ENCODE data around the gene SPATA2.

The SPATA2 gene

DNA sequence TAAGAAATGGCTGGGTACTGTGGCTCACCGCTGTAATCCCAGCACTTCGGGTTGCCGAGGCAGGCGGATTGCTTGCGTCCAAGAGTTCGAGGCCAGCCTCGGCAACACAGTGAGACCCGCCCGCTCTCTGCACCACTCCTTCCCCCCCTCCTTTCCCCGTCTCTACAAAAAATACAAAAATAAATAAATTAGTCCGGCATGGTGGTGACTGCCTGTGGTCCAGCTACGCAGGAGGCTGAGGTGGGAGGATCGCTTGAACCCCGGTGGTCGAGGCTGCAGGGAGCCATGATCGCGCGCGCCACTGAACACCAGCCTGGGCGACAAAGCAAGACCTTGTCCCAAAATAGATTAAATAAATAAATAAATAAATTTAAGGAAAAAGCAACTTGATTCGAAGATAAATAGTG lies 20.4 kb upstream of the SPATA2 start:
- no peak for DNase-seq (ENCODE audit: low read depth in 2 of 2)

DNA sequence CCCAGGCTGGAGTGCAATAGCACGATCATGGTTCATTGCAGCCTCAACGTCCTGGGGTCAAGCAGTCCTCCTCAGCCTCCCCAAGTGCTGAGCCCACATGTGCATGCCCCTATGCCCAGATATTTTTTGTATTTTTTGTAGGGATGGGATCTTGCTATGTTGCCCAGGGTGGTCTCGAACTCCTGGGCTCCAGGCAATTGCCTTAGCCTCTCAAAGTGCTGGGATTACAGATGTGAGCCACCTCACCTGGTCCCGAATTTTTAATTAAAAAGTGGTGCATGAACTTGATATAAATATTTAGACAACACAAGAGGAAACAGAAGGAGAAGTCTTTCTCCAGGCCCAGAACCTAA lies 13.8 kb upstream of the SPATA2 start:
- DNase-seq (ENCODE audit: low read depth in 2 of 2) = no peak

DNA sequence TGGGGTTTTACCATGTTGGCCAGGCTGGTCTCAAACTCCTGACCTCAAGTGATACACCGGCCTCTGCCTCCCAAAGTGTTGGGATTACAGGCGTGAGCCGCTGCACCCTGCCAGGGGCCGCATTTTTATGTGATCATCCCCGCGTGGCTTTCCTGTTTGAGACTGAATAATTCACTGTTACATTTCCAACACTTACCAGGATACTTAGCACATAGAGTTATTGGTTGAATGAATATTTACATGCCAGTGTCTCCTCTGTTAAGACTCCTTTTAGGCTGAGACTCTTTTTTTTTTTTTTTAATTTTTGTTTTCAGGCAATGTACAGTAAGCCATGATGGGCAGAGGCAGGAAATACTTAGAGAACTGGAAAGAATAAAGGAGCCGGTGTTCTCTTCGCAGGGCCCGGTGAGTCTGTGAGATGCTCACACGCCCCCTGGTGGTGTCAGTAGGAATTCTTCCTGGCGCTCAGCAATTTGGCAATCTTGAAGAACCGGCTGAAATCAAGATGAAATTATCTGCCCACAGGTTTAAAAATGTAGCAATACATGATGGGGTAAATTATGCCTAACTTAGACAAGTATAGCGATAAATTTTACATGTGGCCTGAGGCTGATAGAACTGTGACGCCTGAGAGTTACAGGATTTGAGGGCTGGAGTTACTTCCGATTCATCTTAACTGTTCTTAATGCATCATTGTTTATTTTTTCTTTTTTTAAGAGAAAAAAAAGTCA lies 13.2 kb upstream of the SPATA2 start:
- peak; percentile 73 to 76 for DNase-seq (ENCODE audit: low read depth in 2 of 2)

DNA sequence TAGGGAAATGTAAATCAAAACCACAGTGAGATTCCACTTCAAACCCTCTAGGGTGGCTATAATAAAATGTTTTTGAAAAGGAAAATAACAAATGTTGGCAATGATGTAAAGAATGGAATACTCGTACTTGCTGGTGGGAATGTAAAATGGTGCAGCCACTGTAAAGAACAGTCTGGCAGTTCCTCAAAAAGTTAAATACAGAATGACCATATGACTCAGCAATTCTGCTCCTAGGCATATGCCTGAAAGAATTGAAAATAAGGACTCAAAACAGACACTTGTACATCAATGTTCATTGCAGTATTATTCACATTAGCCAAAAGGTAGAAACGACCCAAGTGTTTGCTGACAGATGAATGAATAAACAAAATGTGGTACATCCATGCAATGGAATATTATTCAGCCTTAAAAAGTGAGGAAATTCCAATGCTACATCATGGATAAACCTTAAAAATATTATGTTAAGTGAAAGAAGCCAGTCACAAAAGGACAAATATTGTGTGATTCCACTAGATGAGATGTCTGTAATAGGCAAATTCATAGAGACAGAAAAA lies 10.6 kb upstream of the SPATA2 start:
- no peak for DNase-seq (ENCODE audit: low read depth in 2 of 2)

DNA sequence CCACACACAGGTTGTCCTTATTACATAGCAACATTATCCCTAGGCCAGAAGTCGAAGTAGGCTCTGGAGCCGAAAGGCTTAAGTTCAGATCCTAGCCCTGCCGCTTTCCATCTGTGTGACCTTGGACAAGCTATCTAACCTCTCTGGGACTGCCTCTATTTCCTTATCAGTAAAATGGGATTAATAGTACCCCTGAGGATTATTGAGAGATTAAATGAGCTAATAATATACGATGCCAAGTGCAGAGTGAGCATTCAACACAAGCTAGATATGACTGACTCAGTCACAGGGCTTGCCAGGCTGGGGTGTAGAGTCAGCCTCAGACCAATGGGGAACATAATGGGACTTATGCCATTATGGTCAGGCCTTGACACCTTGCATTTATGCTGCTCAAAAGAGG lies 8.9 kb upstream of the SPATA2 start:
- DNase-seq (ENCODE audit: low read depth in 2 of 2) = no peak

DNA sequence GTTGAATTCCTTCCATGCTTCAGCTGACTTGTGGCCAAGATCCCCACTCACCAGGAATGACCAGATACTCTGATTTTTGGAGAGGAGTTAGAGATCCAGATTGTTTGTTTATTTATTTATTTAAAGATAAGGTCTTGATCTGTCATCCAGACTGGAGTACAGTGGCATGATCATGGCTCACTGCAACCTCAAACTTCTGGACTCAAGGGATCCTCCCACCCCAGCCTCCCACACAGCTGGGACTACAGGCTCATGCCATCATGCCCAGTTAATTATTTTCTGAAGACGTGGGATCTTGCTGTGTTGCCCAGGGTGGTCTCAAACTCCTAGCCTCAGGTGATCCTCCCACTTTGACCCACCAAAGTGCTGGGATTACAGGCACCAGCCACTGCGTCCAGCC lies 4.1 kb upstream of the SPATA2 start:
- DNase-seq (ENCODE audit: low read depth in 2 of 2) = no peak

DNA sequence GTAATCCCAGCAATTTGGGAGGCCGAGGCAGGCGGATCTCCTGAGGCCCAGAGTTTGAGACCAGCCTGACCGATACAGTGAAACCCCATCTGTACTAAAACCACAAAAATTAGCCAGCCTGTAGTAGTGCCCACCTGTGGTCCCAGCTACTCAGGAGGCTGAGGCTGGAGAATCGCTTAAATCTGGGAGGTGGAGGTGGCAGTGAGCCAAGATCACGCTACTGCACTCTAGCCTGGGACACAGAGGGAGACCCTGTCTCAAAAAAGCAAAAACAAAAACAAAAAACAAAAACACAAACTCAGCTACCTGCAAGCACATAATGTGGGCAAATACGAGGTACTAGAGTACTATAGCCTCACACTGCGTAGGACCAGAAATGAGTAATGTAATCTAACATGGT lies 3.7 kb upstream of the SPATA2 start:
- DNase-seq (ENCODE audit: low read depth in 2 of 2) = no peak

DNA sequence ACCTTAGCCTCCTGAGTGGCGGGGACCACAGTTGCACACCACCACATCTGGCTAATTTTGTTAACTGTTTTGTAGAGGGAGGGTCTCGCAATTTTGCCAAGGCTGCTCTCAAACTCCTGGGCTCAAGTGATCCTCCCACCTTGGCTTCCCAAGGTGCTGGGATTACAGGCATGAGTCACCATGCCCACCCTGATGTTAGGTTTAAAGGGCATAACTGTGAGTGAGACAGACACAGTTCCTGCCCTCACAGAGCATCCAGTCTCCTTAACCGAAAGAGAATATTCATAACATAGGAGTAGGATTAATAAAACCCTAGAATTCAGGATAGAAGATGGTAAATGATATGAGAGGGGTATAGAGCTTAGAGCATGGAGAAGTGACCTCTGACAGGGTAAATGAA lies 3.1 kb upstream of the SPATA2 start:
- DNase-seq (ENCODE audit: low read depth in 2 of 2) = no peak

DNA sequence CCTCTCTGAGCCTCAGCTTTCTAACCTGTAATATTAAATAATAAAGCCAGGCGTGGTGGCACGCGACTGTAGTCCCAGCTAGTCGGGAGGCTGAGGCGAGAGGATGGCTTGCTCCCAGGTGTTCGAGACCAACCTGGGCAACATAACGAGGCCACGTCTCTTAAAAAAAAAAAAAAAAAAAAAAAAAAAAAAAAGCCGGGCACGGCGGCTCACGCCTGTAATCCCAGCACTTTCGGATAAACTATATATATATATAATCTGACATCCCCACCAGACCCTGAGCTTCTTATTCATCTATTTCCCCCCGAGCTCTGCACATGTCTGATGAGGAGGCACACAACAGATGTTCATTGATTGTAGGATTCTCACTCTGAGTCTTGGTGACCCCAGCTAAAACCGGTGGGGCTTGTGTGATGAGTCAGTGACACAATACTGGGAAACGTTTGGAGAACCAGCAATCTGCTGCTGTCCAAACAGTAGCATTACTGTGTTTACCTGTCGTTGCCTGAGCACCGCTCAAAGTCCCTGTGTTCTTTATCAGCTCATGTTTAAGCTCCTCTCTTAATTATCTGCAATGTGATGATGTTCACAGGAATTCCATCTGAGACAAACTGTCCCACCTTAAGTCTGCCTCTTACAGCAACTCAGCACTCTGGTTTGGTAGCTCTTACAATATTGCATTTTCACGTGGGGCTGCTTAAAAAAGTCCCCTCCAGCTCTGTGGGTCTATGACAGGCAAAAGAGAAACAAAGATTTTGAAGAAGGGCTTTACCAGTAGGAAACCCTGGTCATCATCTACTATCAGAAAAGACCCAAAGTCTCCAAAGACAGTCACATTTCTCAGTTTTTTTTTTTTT lies 1.0 kb upstream of the SPATA2 start:
- peak in 1 of 2 donors; percentile 16 for DNase-seq (ENCODE audit: low read depth in 2 of 2)

DNA sequence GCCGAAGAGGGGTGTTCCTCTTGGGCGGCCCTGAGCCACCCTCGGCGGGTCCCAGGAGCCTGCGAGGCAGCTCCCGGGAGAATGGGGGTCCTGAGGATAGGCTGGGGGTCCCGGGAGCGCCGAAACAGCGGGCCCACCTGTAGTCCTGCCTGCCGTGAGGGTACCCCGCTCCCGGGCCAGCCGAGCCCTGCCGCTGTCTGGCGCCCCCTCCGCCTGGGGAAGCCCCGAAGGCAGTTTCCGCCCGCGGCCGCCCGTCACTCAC lies 280 bp downstream of the SPATA2 start:
- DNase-seq (ENCODE audit: low read depth in 2 of 2) = no peak

DNA sequence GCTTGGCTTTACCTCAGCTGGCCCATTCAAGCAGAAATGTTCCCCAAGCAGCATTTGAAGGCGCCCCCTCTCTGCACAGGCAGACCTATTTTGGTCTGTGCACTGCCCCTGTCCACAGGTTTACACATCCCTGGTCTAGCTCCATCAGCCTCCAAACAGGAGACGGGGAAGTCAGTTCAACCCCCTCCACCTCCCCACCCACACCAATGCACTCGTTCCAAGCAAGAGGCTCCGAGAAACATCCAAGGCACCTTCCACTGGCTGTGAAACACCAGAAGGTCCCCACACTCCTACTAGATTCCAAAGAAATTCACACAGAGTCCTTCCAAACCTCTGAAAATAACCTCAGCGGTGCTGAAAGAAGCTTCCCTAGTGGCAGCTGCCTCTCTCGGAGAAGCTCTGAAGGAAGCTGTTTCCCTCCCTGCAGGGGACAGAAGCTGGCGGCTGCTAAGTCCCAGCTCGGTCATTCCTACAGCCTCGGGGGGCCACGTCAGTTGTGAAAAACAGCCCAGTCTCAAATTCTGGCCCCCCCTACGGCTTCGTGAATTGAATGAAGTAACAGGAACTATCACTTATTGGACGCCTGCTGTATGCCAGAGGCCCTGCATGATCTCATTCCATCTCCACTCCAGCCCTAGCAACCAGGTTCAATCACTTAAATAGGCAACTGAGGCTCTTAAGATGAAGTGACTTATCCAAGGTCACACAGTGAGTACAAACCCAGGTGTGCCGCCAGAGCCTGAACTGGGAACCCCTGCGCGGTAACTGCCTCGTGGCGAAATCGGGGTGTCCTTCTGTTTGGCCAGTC lies 815 bp downstream of the SPATA2 start:
- no peak for DNase-seq (ENCODE audit: low read depth in 2 of 2)

DNA sequence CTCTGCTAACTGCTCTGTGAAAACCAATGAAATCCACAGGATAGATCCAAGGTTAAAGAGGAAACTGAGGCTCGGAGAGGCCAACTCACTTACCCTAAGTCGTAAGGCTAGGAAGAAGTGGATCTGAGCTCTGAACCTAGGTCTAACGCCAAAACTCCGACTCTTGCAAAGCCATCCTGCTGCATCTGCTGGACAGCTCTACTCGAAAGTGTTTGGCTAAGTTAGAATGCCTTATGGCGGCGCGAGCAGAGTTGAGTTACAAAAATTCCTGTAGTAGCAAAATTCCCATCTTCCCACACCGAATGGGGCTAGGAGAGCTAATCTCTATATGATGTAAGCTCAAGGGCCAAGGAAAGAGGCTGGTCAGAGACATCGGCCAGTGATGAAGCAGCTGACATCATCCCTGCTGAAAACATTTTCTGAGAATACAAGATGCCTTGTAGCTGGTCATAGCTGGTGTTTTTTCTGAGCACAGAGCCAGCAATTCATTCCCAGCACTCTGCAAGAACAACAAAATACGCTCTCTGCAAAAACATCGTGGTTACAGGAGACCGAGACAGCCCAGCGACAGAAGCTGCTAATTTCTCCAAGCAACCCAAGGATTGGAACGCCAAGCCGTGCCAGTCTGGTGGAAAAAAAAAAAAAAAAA lies 1.8 kb downstream of the SPATA2 start:
- no peak for DNase-seq (ENCODE audit: low read depth in 2 of 2)

DNA sequence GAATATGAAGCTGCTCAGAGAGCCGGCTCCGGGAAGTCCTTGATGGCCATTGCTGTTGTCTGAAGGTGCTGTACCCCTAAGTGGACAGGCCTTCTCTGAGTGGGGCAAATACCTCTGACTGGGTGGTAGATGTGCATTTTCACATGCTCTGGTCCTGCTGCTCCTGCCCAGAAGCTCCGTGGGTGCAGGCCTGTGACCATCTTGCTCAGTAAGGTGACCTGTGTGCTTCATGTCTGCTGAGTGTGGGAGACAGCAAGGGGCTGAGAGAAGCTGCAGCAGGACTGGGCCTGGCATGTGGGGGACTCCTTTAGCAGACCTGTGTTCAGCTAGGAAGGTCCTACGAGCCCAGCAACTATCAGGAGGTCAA lies 5.0 kb downstream of the SPATA2 start:
- DNase-seq (ENCODE audit: low read depth in 2 of 2) = no peak

DNA sequence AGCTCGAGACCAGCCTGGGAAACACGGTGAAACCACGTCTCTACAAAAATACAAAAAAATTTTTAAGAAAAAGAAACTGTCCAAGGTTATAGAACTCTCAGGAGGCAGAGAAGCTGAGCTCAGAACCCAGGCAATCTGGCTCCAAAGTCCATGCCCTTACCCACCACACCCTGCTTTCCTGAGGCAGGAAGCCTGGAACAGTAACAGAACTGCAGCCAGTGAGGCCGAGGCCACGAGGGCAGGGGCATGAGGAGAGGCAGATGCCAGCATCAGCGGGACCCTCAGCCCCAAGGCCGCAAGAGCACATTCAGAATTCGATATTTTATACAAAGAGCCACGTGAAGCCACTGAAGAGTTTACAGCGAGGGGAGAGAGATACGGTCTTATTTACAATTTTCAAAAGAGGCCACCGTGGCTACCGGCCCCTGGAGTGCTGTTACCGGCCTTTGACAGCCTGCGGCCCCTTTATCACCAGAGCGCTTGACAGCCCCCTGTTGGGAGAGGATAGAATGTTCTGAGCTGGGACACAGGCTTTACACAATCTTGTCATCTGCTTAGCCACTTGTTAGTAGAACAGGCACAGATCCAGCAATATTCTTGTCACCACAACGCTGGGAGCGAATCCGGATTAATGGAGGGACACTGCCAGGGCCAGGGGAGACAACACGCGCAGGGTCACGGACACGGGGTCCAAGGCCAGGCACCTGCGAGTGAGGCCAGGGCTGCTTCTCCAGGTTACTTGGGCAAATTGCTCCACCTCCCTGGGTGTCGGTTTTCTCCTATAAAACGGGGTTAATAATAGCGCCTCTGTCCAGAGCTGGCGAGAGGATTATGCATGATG lies 5.6 kb downstream of the SPATA2 start:
- DNase-seq (ENCODE audit: low read depth in 2 of 2) = no peak

DNA sequence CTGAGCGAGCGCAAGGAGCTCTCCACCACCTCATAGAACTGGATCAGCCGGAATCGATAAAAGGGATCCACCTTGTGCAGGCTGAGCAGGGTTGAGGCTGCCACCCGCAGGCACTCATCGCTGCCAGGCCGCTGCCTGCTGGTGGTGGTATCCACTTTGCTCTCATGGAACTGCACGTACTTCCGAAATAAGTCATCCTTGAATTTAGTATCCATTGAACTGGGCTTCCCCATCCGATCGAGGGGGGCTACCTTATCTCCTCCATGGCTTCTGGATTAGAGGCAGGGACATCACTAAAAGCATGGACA lies 7.1 kb downstream of the SPATA2 start:
- DNase-seq (ENCODE audit: low read depth in 2 of 2) = no peak

DNA sequence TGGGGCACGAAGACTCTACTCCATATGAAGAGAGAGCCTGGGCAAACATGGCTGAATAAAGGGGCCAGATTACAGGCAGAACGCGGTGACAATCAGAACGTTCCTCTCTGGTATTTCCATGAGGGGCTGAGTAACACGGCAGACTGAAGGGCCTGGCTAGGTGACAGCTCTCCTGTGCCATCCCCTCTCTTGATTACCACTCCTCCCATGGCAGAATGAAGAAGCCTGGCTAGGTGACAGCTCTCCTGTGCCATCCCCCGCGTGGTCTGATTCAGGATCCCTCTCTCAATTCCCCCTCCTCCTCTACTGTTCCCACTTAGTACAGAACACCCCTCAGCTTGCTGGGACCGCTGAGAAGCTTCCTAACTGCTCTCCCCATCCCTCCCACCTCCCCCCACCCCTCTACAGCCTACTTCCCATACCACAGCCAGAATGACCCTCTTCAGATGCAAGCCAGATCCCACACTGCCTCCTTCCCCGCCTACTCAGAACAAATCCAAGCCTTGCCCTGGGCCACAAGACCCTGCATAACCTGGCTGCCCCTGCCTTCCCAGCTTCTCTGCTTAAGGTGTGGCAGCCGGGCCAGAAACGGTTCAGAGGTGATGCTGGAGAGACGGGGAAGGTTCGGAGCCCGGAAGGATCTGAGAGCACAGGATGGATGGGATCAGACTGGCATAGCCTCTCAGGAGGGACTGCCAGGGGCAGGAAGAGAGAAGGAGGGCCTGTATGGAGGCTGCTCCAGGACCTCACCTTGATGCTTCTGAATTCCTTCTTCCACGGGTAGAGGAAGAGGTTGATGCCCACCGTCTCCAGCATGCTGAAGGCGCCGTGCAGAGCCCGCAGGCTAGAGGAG lies 7.7 kb downstream of the SPATA2 start:
- DNase-seq (ENCODE audit: low read depth in 2 of 2) = no peak

DNA sequence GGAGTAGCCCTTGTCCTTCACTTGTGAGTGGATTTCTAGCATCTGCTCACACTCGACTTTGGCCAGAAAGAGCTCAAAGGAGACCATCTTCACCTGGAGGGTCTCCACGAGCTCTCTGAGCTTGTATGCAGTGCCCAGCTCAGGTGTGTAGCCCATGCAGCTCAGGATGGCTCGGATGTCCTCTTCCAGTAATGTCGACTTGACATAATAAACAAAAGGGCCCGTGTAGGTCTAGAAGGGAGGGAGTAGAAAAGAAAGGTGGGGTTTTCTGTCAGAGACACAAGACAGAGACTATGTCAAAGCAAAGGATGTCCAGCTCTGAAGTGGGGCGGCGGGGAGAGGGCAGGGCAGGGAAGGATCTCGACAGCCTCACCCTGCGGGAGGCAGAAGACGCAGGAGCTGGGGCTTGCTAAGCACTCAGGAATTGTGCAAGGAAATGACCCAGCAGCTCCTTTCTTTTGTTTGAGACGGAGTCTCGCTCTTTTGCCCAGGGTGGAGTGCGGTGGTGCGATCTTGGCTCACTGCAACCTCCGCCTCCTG lies 8.6 kb downstream of the SPATA2 start:
- DNase-seq (ENCODE audit: low read depth in 2 of 2) = no peak

DNA sequence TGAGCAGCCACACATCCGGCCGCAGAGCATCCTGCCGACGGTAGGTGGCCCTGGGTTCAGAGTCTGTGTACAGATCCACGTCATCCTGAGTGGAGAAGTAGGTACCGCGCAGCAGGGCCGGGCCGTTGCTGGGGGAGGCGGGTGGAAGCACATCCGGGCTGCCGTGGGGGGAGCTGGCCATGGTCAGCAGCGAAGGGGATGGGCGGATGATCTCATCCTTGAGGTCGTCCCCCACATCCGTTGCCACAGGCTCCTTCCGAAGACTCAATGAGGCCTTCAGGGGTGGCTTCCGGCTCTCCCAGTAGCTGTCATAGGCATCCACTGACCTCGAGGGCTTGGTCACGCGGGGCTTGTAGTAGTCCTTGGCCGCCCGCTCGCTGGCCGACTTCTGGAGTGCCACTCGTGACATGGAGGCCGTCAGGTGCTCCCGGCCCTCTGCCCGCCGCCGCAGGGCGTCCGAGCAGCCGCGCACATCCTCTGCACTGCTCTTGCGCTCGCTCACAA lies 9.2 kb downstream of the SPATA2 start:
- DNase-seq (ENCODE audit: low read depth in 2 of 2) = no peak

DNA sequence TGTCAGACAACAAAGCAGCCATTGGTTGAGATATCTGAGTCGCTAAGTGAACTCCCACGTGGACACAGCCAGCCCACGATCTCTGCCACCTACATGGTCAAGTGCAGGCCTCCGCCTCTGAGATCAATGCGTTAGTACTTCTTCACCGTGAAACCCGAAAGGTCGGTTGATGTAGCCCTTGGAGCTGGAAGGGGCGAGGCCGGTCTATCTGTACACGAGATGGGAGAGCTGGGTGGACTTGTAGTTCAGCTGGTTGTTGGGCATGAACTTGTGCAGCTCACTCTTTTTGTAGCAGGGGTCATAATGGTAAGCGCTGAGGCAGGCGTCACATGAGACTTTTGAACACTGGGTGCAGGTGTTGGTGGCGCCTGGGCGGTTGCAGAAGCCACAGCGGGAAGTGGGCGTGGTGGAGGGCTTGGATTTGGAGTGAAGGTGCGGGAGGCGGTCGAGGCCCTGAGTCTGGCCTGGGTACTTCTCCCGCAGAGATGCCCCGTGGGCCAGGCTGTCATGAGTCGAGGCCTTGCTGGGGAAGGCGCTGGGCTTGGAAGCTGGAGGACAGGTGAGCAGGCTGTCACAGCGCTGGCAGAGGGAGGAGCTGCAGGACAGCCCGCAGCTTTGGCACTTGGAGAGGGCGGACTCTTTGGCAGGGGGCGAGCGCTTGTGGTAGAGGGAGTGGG lies 9.8 kb downstream of the SPATA2 start:
- no peak for DNase-seq (ENCODE audit: low read depth in 2 of 2)

All from stimulated activated CD4-positive, alpha-beta T cell treated with anti-CD3 and anti-CD28 coated beads, Interleukin-4, amount 100 ng/mL, for 48 hours (primary cell).